ENCODE results near the gene DOCK2. TPM values are rescaled to one million over a fixed set of nuclear protein-coding genes. Genes with fewer than 3 reads are reported as not detected.

DOCK2 gene
- total and polyA plus RNA-seq, 2 donors (not counting 3 experiments of a cell fraction or from before 2014, with no cell fraction given) = 0.62 to 4.8 TPM

- no peaks in the 10 kb centered on the region for H4K20me1 ChIP-seq (replicated peaks; ENCODE audit: control insufficient read depth, extremely low read depth, insufficient read depth, low read length)
- intact Hi-C loops (cut with micrococcal nuclease) (no loop called here), dilution Hi-C loops (cut with MboI; ENCODE audit: extremely low pct_ligation_motif_present, low sequenced_read_pairs) (no loop called here)
- H3K4me2 ChIP-seq (ENCODE audit: insufficient read depth, low read length) = no peak overlapping the region
- FAIRE-seq (no peak), DNase-seq (ENCODE audit: low read depth, low spot score) (no peak)
- POLR2A ChIA-PET = no interaction called here
- no peaks in the 10 kb centered on the region for H3K9me1 ChIP-seq (replicated peaks; ENCODE audit: control insufficient read depth, extremely low read depth, insufficient read depth, low read length)
- H3K4me3 ChIP-seq (replicated peaks in 1 of 3; ENCODE audit: insufficient read depth in 1 of 3, low read depth in 1 of 3, low read length in 3 of 3) = no peak overlapping the region
- peaks cover 2% of the 10 kb centered on the region for H3K79me2 ChIP-seq (ENCODE audit: control insufficient read depth, insufficient read depth, low read length)
- H3K27ac ChIP-seq (ENCODE audit: insufficient read depth, low read depth, low read length) = no peak overlapping the region
- H3K9ac ChIP-seq (replicated peaks; ENCODE audit: extremely low read depth, insufficient read depth, low read length) = no peak overlapping the region
- H3K4me1 ChIP-seq (ENCODE audit: control insufficient read depth, extremely low read depth, insufficient read depth, low read length) = peaks cover 9% of the 10 kb centered on the region
- H3K36me3 ChIP-seq (ENCODE audit: control insufficient read depth in 2 of 2, extremely low read depth in 1 of 2, insufficient read depth in 2 of 2, low read length in 2 of 2) = peaks cover 0 to 4% of the 10 kb centered on the region in 2 experiments
- BruUV-seq (replicated peaks) = no TSS peak
- no peak for TF ChIP-seq JUN (IDR thresholded peaks at IDR 0.05; ENCODE audit: borderline replicate concordance, insufficient read depth, insufficient read length, low read depth)
- no peak for TF ChIP-seq EZH2 (IDR thresholded peaks at IDR 0.05; ENCODE audit: borderline replicate concordance, low read depth, low read length, severe bottlenecking)
- no peak for TF ChIP-seq GATA2 (IDR thresholded peaks at IDR 0.05; ENCODE audit: insufficient read depth, insufficient read length, low read depth, low read length)
- no peaks in the 10 kb centered on the region for H3K9me3 ChIP-seq (replicated peaks; ENCODE audit: control insufficient read depth, insufficient read depth, low read length)
- CTCF ChIA-PET = interaction anchor here (1.4 kb wide), 1 partner anchor 47 kb away, joined by 12 read pairs; the partner anchor contains the start of gene INSYN2B
- no peak overlapping the region for H2AFZ ChIP-seq (ENCODE audit: low read depth, low read length)
- no peaks in the 10 kb centered on the region for H3K27me3 ChIP-seq (ENCODE audit: control insufficient read depth in 2 of 2, insufficient read depth in 2 of 2, low read length in 2 of 2)
These were observed 296.1 kb downstream of the DOCK2 start for GRCh38 chr5:169933127-169933526.

GRCh38 chr5:169933616-169934015 lies 296.5 kb downstream of the DOCK2 start:
- Histone ChIP-seq H3K27ac (ENCODE audit: insufficient read depth, low read depth, low read length) (no peak overlapping the region), H3K4me1 (ENCODE audit: control insufficient read depth, extremely low read depth, insufficient read depth, low read length) (peaks cover 9% of the 10 kb centered on the region), H3K36me3 (ENCODE audit: control insufficient read depth in 2 of 2, extremely low read depth in 1 of 2, insufficient read depth in 2 of 2, low read length in 2 of 2) (peaks cover 0 to 4% of the 10 kb centered on the region in 2 experiments), H3K9me3 (replicated peaks; ENCODE audit: control insufficient read depth, insufficient read depth, low read length) (no peaks in the 10 kb centered on the region), H3K27me3 (ENCODE audit: control insufficient read depth in 2 of 2, insufficient read depth in 2 of 2, low read length in 2 of 2) (no peaks in the 10 kb centered on the region), H3K4me3 (replicated peaks in 1 of 3; ENCODE audit: insufficient read depth in 1 of 3, low read depth in 1 of 3, low read length in 3 of 3) (no peak overlapping the region), H3K4me2 (ENCODE audit: insufficient read depth, low read length) (no peak overlapping the region), H3K9me1 (replicated peaks; ENCODE audit: control insufficient read depth, extremely low read depth, insufficient read depth, low read length) (no peaks in the 10 kb centered on the region), H2AFZ (ENCODE audit: low read depth, low read length) (no peak overlapping the region), H3K79me2 (ENCODE audit: control insufficient read depth, insufficient read depth, low read length) (peaks cover 2% of the 10 kb centered on the region), H4K20me1 (replicated peaks; ENCODE audit: control insufficient read depth, extremely low read depth, insufficient read depth, low read length) (no peaks in the 10 kb centered on the region), H3K9ac (replicated peaks; ENCODE audit: extremely low read depth, insufficient read depth, low read length) (no peak overlapping the region)
- BruUV-seq (replicated peaks) = no TSS peak
- dilution Hi-C loops (cut with MboI; ENCODE audit: extremely low pct_ligation_motif_present, low sequenced_read_pairs) (no loop called here), intact Hi-C loops (cut with micrococcal nuclease) (no loop called here)
- CTCF ChIA-PET = interaction anchor here (1.0 to 1.4 kb wide), 2 partner anchors 13 to 47 kb away, joined by 3 to 12 read pairs; partner anchors contain the start of gene INSYN2B
- POLR2A ChIA-PET = no interaction called here
- FAIRE-seq = no peak
- TF ChIP-seq POLR2AphosphoS5 (IDR thresholded peaks at IDR 0.05; ENCODE audit: insufficient read depth, low read depth, low read length) (no peak), JUN (IDR thresholded peaks at IDR 0.05; ENCODE audit: borderline replicate concordance, insufficient read depth, insufficient read length, low read depth) (no peak), POLR2A (IDR thresholded peaks at IDR 0.05; ENCODE audit: low read depth, low read length) (no peak), MAX (IDR thresholded peaks at IDR 0.05; ENCODE audit: insufficient read depth, insufficient read length) (no peak), MYC (IDR thresholded peaks at IDR 0.05; ENCODE audit: low read depth, low read length) (no peak), CTCF (IDR thresholded peaks at IDR 0.05; ENCODE audit: extremely low read depth in 1 of 2, insufficient read depth in 1 of 2, low read depth in 1 of 2, low read length in 2 of 2) (no peak), GATA2 (IDR thresholded peaks at IDR 0.05; ENCODE audit: insufficient read depth, insufficient read length, low read depth, low read length) (no peak), EZH2 (IDR thresholded peaks at IDR 0.05; ENCODE audit: borderline replicate concordance, low read depth, low read length, severe bottlenecking) (no peak), FOS (IDR thresholded peaks at IDR 0.05; ENCODE audit: borderline replicate concordance, insufficient read depth, low read length) (no peak)
- no peak for DNase-seq (ENCODE audit: low read depth, low spot score)
